Keratinocyte (primary cell): Measurements from ENCODE around the gene TAF4B.

Experiments used
- CTCF ChIP-seq, 3 experiments: IDR thresholded peaks in 1 of 3; conservative IDR thresholded peaks in 1 of 3; optimal IDR thresholded peaks in 1 of 3; 2 replicates in 2 of 3; 3 replicates in 1 of 3; pipeline versions ENCODE3 to v1.5.1; 2011; ENCODE audit warnings: low read length in 3 of 3, mild to moderate bottlenecking in 3 of 3, moderate library complexity in 2 of 3, control low read depth in 1 of 3, inconsistent platforms in 1 of 3; ENCODE audit not compliant: insufficient read depth in 2 of 3; ENCODE audit errors: extremely low read depth in 1 of 3
- EZH2 ChIP-seq: IDR thresholded peaks from one replicate; pipeline ENCODE4 v1.6.1; 2012; ENCODE audit warnings: inconsistent platforms, mild to moderate bottlenecking, low read length, moderate library complexity

DNA sequence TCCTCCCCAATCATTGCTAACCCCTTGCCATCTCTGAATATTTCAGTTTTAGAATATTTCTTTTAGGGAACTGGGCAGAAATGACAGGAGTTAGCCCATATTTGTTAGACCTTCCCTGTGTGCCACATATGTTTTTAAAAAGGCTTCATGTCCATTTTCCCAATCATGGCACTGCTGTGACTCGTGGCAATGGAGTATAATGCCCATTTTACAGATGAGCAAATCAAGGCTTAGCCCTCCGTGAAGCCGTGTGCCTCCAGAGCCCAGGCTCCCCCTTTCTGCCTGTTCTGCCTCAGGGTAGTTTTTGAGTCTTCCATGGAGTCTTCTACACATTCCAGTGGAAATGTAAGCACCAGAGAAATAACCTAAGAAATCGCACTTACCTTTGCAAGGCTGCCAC, 192.0 kb downstream of the TAF4B start:
- TF ChIP-seq CTCF (optimal IDR thresholded peaks at IDR 0.05 in 1 of 3, IDR thresholded peaks at IDR 0.05 in 1 of 3, conservative IDR thresholded peaks at IDR 0.05 in 1 of 3; ENCODE audit: extremely low read depth in 1 of 3, insufficient read depth in 2 of 3, low read length in 3 of 3) (no peak), EZH2 (no peak)
